NCI-H2029 treated with DMSO at 0.1 percent for 48 hours (cell line): Measurements from ENCODE around the gene TAF6.

Experiments
- DNase-seq: peaks from one replicate; lab custom pipeline; 2025; lab: John Stamatoyannopoulos, UW

Gene TAF6

GRCh38 chr7:100065452-100066186 lies 53.5 kb downstream of the TAF6 start:
- no peak for DNase-seq

DNA sequence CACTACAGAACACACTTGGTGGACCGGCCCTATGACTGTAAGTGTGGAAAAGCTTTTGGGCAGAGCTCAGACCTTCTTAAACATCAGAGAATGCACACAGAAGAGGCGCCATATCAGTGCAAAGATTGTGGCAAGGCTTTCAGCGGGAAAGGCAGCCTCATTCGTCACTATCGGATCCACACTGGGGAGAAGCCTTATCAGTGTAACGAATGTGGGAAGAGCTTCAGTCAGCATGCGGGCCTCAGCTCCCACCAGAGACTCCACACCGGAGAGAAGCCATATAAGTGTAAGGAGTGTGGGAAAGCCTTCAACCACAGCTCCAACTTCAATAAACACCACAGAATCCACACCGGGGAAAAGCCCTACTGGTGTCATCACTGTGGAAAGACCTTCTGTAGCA lies 55.0 kb downstream of the TAF6 start:
- no peak for DNase-seq

- no peak for DNase-seq
Measured at GRCh38 chr7:100063376-100063775, 55.8 kb downstream of the TAF6 start.

- no peak for DNase-seq
Measured at GRCh38 chr7:100061518-100062193, 57.5 kb downstream of the TAF6 start.

DNA sequence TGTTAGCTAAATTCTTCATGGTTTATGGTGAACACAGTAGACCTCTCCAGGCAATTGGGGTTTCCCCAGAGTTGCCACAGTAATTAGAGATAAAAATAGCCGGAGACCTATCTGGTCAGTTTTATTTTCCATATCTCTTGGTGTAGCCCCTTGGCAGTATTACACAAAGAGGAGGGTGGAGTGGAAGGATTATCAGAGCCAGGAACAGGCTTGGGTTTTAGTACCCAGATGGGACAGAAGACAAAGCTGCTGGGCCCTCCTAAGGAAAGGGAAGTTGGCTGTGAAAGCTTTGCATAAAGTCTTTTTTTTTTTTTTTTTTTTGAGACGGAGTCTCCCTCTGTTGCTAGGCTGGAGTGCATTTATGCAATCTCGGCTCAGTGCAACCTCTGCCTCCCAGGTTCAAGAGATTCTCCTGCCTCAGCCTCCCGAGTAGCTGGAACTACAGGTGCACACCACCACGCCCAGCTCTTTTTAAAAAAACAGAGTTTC lies 59.9 kb downstream of the TAF6 start:
- no peak for DNase-seq
